ENCODE data around the gene CD70.

DNA sequence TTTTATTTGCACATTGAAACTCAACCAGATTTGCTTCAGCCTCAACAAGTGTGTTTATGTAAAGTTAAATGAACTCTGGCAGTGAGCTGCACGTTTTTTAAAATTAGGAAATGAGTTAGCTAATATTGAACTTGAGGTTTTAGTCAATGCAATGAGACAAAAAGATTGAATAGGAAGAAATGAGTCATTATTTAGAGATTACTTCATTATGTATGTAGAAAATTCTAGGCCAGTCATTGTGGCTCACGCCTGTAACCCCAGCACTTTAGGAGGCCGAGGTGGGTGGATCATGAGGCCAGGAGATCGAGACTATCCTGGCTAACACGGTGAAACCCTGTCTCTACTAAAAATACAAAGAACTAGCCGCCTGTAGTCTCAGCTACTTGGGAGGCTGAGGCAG lies 22.8 kb upstream of the CD70 start:
- TF ChIP-seq, protein P1, sequence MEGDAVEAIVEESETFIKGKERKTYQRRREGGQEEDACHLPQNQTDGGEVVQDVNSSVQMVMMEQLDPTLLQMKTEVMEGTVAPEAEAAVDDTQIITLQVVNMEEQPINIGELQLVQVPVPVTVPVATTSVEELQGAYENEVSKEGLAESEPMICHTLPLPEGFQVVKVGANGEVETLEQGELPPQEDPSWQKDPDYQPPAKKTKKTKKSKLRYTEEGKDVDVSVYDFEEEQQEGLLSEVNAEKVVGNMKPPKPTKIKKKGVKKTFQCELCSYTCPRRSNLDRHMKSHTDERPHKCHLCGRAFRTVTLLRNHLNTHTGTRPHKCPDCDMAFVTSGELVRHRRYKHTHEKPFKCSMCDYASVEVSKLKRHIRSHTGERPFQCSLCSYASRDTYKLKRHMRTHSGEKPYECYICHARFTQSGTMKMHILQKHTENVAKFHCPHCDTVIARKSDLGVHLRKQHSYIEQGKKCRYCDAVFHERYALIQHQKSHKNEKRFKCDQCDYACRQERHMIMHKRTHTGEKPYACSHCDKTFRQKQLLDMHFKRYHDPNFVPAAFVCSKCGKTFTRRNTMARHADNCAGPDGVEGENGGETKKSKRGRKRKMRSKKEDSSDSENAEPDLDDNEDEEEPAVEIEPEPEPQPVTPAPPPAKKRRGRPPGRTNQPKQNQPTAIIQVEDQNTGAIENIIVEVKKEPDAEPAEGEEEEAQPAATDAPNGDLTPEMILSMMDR (conservative IDR thresholded peaks at IDR 0.05; ENCODE audit: low read depth, low read length) = no peak
- TF ChIP-seq EZH2 (IDR thresholded peaks at IDR 0.05; ENCODE audit: borderline replicate concordance, low read depth, low read length, poor library complexity, severe bottlenecking) = no peak
